Measurements from ENCODE around the gene CIDEC.

GRCh38 chr3:9864200-9864927, 15.7 kb downstream of the CIDEC start:
- TF ChIP-seq CTCF (IDR thresholded peaks at IDR 0.05; ENCODE audit: poor library complexity, severe bottlenecking) (no peak), EP300 (conservative IDR thresholded peaks at IDR 0.05; ENCODE audit: poor library complexity, severe bottlenecking) (no peak), REST (IDR thresholded peaks at IDR 0.05; ENCODE audit: borderline replicate concordance) (no peak), TAF1 (IDR thresholded peaks at IDR 0.05; ENCODE audit: low read depth) (no peak), POLR2AphosphoS5 (IDR thresholded peaks at IDR 0.05) (no peak), MXI1 (conservative IDR thresholded peaks at IDR 0.05; ENCODE audit: poor library complexity, severe bottlenecking) (no peak), RAD21 (conservative IDR thresholded peaks at IDR 0.05) (no peak), EZH2 (IDR thresholded peaks at IDR 0.05; ENCODE audit: borderline replicate concordance, insufficient read depth, low read length, poor library complexity, severe bottlenecking) (no peak), SMC3 (conservative IDR thresholded peaks at IDR 0.05; ENCODE audit: poor library complexity) (no peak)
